GM23338 (cell line): Measurements from ENCODE around the gene CLEC1A. TPM values are rescaled to one million over a fixed set of nuclear protein-coding genes. Genes with fewer than 3 reads are reported as not detected.

ENCODE experiments used
- ATAC-seq: fragments of 200-7000 bp; cut with Tn5 transposase; 3 replicates; pipeline ENCODE4 v1.9.1; 2020
- DNase-seq: peaks from one replicate; pipeline ENCODE4 v3.0.0-alpha.2; 2015; ENCODE audit warnings: low spot score
- H2AFZ ChIP-seq: fragments of 200-600 bp; sonication (generic); 2 replicates; pipeline ENCODE4 v1.8.0; 2016; ENCODE audit warnings: antibody characterized with exemption, mild to moderate bottlenecking, moderate library complexity
- H3F3A ChIP-seq: fragments of 200-600 bp; sonication (generic); replicated peaks from 2 replicates; pipeline ENCODE4 v1.8.0; 2017; ENCODE audit warnings: antibody characterized with exemption, mixed run types, low read depth
- H3K27ac ChIP-seq: fragments of 200-600 bp; sonication (generic); 2 replicates; pipeline ENCODE4 v1.6.1; 2016; ENCODE audit warnings: low read depth
- H3K27me3 ChIP-seq: fragments of 200-600 bp; sonication (generic); 2 replicates; pipeline ENCODE4 v1.8.0; 2016; ENCODE audit warnings: mild to moderate bottlenecking, mixed run types, moderate library complexity; ENCODE audit not compliant: insufficient read depth
- H3K36me3 ChIP-seq: fragments of 200-600 bp; sonication (generic); 2 replicates; pipeline ENCODE4 v1.8.0; 2016; ENCODE audit warnings: mild to moderate bottlenecking; ENCODE audit not compliant: insufficient read depth
- H3K4me1 ChIP-seq: fragments of 200-600 bp; sonication (generic); 2 replicates; pipeline ENCODE4 v1.8.0; 2016; ENCODE audit warnings: mild to moderate bottlenecking, moderate library complexity; ENCODE audit not compliant: insufficient read depth
- H3K4me2 ChIP-seq: fragments of 200-600 bp; sonication (generic); 2 replicates; pipeline ENCODE4 v1.7.1; 2017; ENCODE audit warnings: mixed run types
- H3K4me3 ChIP-seq: fragments of 200-600 bp; sonication (generic); 2 replicates; pipeline ENCODE4 v1.6.1; 2016; ENCODE audit warnings: mixed run types
- H3K79me2 ChIP-seq: fragments of 200-600 bp; sonication (generic); replicated peaks from 2 replicates; pipeline ENCODE4 v1.8.0; 2017; ENCODE audit warnings: mild to moderate bottlenecking; ENCODE audit not compliant: insufficient read depth
- H3K9me2 ChIP-seq: fragments of 200-600 bp; sonication (generic); 2 replicates; pipeline ENCODE4 v1.8.0; 2017; ENCODE audit not compliant: insufficient read depth
- H4K20me1 ChIP-seq: fragments of 200-600 bp; sonication (generic); replicated peaks from 2 replicates; pipeline ENCODE4 v1.8.0; 2017; ENCODE audit warnings: mild to moderate bottlenecking; ENCODE audit not compliant: insufficient read depth
- H3K27ac Mint-ChIP-seq: 2 replicates; pipeline ENCODE4 v1.8.0; 2020; ENCODE audit warnings: inconsistent platforms, mild to moderate bottlenecking, moderate library complexity, mixed read lengths
- H3K27me3 Mint-ChIP-seq: 3 replicates; pipeline ENCODE4 v1.8.0; 2022; ENCODE audit warnings: low read depth, mild to moderate bottlenecking, moderate library complexity, mixed read lengths, inconsistent platforms; ENCODE audit not compliant: insufficient read depth, poor library complexity
- H3K36me3 Mint-ChIP-seq: 3 replicates; pipeline ENCODE4 v1.8.0; 2021; ENCODE audit warnings: low read depth, mild to moderate bottlenecking, inconsistent platforms, moderate library complexity, mixed read lengths
- H3K4me1 Mint-ChIP-seq: 3 replicates; pipeline ENCODE4 v1.8.0; 2020; ENCODE audit warnings: mild to moderate bottlenecking, inconsistent platforms, mixed read lengths
- H3K4me3 Mint-ChIP-seq: 3 replicates; pipeline ENCODE4 v1.8.0; 2021; ENCODE audit warnings: moderate library complexity, mild to moderate bottlenecking, inconsistent platforms, mixed read lengths
- H3K9me3 Mint-ChIP-seq: 3 replicates; pipeline ENCODE4 v1.8.0; 2020; ENCODE audit warnings: moderate library complexity, mild to moderate bottlenecking, inconsistent platforms, mixed read lengths
- ETS1 ChIP-seq: IDR thresholded peaks from 2 replicates; pipeline ENCODE4 v1.6.1; 2016; ENCODE audit warnings: antibody characterized with exemption
- EZH2 ChIP-seq: fragments of 200-600 bp; sonication (generic); IDR thresholded peaks from one replicate; pipeline ENCODE4 v1.8.0; 2017; ENCODE audit warnings: antibody characterized with exemption, mild to moderate bottlenecking, low read depth; ENCODE audit not compliant: unreplicated experiment
- EZH2phosphoT487 ChIP-seq: fragments of 200-600 bp; sonication (generic); IDR thresholded peaks from one replicate; pipeline ENCODE4 v1.8.1; 2018; ENCODE audit warnings: antibody characterized with exemption; ENCODE audit not compliant: unreplicated experiment
- NANOG ChIP-seq: IDR thresholded peaks from 2 replicates; pipeline ENCODE4 v1.6.1; 2016; ENCODE audit warnings: antibody characterized with exemption, borderline replicate concordance
- POLR2AphosphoS5 ChIP-seq: IDR thresholded peaks from 2 replicates; pipeline ENCODE4 v1.6.1; 2016; ENCODE audit warnings: antibody characterized with exemption, low read depth
- REST ChIP-seq: IDR thresholded peaks from one replicate; pipeline ENCODE4 v1.6.1; 2018; ENCODE audit warnings: antibody characterized with exemption; ENCODE audit not compliant: unreplicated experiment
- STAT1 ChIP-seq: IDR thresholded peaks from one replicate; pipeline ENCODE4 v1.6.1; 2016; ENCODE audit warnings: antibody characterized with exemption; ENCODE audit not compliant: unreplicated experiment
- ZNF114 ChIP-seq: fragments of 250-450 bp; sonication (Bioruptor Pico); IDR thresholded peaks from 2 replicates; pipeline ENCODE4 v1.5.0; 2020; ENCODE audit warnings: mild to moderate bottlenecking, moderate library complexity
- ZNF331 ChIP-seq: fragments of 250-450 bp; sonication (Bioruptor Pico); IDR thresholded peaks from 2 replicates; pipeline ENCODE4 v1.5.0; 2020; ENCODE audit warnings: low read depth, mild to moderate bottlenecking, moderate library complexity
- polyA plus RNA-seq: library from polyadenylated mRNA; unstranded; fragments of >200 nt; fragmentation: Nextera tagmentation; extraction: Ambion mirVana; gene quantifications from 2 replicates; pipeline ENCODE4 v1.2.1, GENCODE V29; 2016
- total RNA-seq: library from RNA; depleted of rRNA; stranded (reverse); fragments of >200 nt; shearing (Covaris generic); gene quantifications from 2 replicates; pipeline ENCODE4 v1.2.3, GENCODE V29; 2014

The CLEC1A gene
- total and polyA plus RNA-seq, 2 experiments from 2014 or later = 1.1 TPM; not detected in 1

- no peak for TF ChIP-seq REST
- TF ChIP-seq POLR2AphosphoS5 = no peak
- TF ChIP-seq STAT1 = no peak
- no peak for TF ChIP-seq ZNF331 (CRISPR knock-in tag)
- no peak for TF ChIP-seq NANOG
These were observed 22.5 kb upstream of the CLEC1A start (continued) for GRCh38 chr12:10121278-10121677.

- no peaks in the 10 kb centered on the region for H3K4me1 Mint-ChIP-seq
- Histone ChIP-seq H2AFZ (no peak overlapping the region), H3K4me3 (no peak overlapping the region), H3K36me3 (no peaks in the 10 kb centered on the region), H3K79me2 (no peaks in the 10 kb centered on the region), H3K27me3 (no peaks in the 10 kb centered on the region), H3K4me2 (no peak overlapping the region), H3F3A (no peaks in the 10 kb centered on the region), H3K4me1 (no peaks in the 10 kb centered on the region), H4K20me1 (no peaks in the 10 kb centered on the region), H3K27ac (no peak overlapping the region), H3K9me2 (no peaks in the 10 kb centered on the region)
- H3K36me3 Mint-ChIP-seq = no peaks in the 10 kb centered on the region
- H3K4me3 Mint-ChIP-seq = no peak overlapping the region
- DNase-seq (no peak), ATAC-seq (no peak)
- peaks cover 2% of the 10 kb centered on the region for H3K27me3 Mint-ChIP-seq
- no peak overlapping the region; the same call in 1 of the 2 replicates for H3K27ac Mint-ChIP-seq
- H3K9me3 Mint-ChIP-seq = no peaks in the 10 kb centered on the region
- TF ChIP-seq ZNF114 (CRISPR knock-in tag) (no peak), EZH2phosphoT487 (no peak), ZNF331 (CRISPR knock-in tag) (no peak), POLR2AphosphoS5 (no peak), STAT1 (no peak), ETS1 (no peak), REST (no peak), NANOG (no peak), EZH2 (no peak)
These were observed 20.3 kb upstream of the CLEC1A start for GRCh38 chr12:10119066-10119465.
